Prostate gland (tissue), 2 donors: ENCODE data around the gene RPUSD4.

Experiments
- POLR2A ChIP-seq: fragments of 450-650 bp; IDR thresholded peaks from one replicate; pipeline ENCODE4 v1.6.1; 2016; ENCODE audit warnings: antibody characterized with exemption, mild to moderate bottlenecking
- POLR2AphosphoS5 ChIP-seq: sonication (generic); formaldehyde crosslinking; IDR thresholded peaks from one replicate; pipeline ENCODE4 v1.6.1; 2017; ENCODE audit warnings: antibody characterized with exemption
- TF ChIP-seq, protein P1 (sequence below), 4 experiments: fragments of 200-600 bp in 2 of 4; fragments of 450-650 bp in 2 of 4; sonication (generic) in 2 of 4; IDR thresholded peaks; 1 replicate in 3 of 4; 2 replicates in 1 of 4; pipeline ENCODE4 v1.5.1; 2016 to 2019; ENCODE audit warnings: antibody characterized with exemption in 4 of 4, mild to moderate bottlenecking in 2 of 4, moderate library complexity in 2 of 4

DNA sequence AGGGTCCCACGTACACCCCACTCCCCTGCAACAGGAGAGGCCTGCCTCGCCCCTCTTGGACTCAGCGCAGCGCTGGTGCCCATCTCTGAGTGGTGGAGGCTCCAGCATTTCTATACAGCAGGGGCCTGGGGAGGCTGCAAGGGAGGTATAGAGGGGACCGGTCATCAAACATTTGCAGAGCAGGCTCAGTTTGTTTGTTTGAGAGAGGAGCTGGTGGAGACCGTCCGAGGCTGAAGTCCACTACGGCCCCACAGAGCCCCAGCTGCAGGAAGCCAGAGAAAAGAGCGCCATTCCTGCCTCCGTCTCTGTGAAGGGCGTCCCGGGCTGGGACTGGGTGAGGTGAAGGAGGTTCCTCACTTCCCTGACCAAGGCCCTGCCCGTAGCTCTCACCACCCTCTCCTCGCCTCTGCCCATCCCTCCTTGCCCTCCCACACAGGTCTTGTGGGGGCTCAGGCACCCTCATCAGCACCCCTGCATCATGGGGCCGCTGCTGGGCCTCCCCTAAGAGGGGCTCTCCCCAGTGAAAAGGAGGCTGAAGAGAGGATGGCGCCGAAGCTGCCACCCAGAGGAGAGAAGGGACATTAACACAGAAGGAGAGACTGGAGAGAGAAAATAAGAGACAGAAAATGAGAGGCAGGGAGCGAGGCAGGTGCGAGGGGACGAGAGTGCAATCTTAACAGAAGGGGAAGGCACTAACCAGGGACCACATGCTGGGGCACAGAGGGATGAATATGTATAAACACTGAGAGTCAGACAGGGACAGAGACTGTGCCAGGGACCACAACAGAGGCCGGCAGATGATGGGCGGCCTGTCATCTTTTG is 24.5 kb downstream of the RPUSD4 start:
- TF ChIP-seq POLR2A: no peak
- TF ChIP-seq, protein P1, sequence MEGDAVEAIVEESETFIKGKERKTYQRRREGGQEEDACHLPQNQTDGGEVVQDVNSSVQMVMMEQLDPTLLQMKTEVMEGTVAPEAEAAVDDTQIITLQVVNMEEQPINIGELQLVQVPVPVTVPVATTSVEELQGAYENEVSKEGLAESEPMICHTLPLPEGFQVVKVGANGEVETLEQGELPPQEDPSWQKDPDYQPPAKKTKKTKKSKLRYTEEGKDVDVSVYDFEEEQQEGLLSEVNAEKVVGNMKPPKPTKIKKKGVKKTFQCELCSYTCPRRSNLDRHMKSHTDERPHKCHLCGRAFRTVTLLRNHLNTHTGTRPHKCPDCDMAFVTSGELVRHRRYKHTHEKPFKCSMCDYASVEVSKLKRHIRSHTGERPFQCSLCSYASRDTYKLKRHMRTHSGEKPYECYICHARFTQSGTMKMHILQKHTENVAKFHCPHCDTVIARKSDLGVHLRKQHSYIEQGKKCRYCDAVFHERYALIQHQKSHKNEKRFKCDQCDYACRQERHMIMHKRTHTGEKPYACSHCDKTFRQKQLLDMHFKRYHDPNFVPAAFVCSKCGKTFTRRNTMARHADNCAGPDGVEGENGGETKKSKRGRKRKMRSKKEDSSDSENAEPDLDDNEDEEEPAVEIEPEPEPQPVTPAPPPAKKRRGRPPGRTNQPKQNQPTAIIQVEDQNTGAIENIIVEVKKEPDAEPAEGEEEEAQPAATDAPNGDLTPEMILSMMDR (IDR thresholded peaks at IDR 0.05): peak in 1 of 4 experiments; percentile 15
- no peak for TF ChIP-seq POLR2AphosphoS5
